ENCODE measurements around the gene ZNF2. TPM values are rescaled to one million over a fixed set of nuclear protein-coding genes. Genes with fewer than 3 reads are reported as not detected.
A peak's percentile ranks its signal among the peaks of the same experiment; 100 is the strongest.

The ZNF2 gene
- total and polyA plus RNA-seq, 2 of the 13 experiments (the other 11 are each of a cell fraction or from before 2014, with no cell fraction given) = 4.3 to 6.1 TPM

DNA sequence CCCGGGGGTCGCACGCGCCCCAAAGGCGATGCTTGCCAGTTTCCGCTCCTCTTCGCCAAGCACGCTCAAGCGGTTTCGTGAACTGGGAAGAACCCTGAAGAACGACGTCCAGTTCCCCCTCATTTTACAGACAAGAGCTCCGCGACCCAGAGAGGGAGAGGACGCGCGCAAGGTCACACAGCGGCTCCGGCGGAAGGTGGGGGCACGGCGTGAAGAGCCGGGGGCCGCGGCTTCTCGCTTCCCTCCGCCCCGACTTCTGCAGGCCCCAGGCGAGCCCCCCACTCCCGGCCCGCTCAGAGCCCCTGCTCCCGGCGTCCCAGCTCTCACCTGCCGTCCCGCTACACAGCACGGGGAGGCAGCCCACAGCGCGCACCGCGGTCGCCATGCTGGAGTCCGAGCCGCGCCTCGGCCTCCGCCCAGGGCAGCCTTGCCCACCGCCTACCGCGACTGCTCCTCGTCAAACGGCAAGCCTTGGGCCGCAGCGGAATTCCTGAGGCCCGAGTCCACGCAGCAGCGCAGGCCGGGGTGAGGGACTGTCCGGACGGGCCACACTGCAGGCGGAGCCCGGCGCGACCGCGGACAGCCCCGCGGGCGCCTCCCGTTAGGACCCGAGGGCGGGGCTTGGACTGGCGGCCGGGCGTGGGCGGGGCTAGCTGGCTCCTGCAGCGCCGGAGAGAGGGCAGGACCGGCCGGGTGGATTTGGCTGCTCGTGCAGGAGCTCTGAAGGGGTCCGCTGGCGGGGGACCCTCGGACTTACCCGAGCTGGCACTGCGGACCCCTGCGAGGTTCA lies 44.0 kb upstream of the ZNF2 start, which contains the start of gene MRPS5:
MRPS5 (minus strand) TSS at position 402 of the 790 bp plus-strand sequence; CDS start at position 385, 17 bp downstream.
- intact Hi-C loops (cut with micrococcal nuclease; ENCODE audit: unreplicated experiment) = loop anchor here (2.0 kb wide), 1 partner anchor 43 kb away; the partner anchor contains the start of gene ZNF2
- ATAC-seq = peak; percentile 97
- peaks cover 12% of the 10 kb centered on the region; the same call in 1 of the 2 replicates for H4K20me1 ChIP-seq (ENCODE audit: insufficient read depth, low read length)
- ChIA-PET POLR2A (interaction anchor here (1.6 to 3.8 kb wide), 4 partner anchors 38 to 53 kb away, joined by 3 to 48 read pairs (median 12); partner anchors contain the start of genes ZNF2 and ZNF514), CTCF (ENCODE audit: low intra/inter-chr PET ratio, low total read pairs) (no interaction called here)
- no peak for FAIRE-seq
- peak within 1 kb of the TSS; percentile 94 for H2AFZ ChIP-seq (ENCODE audit: low read length)
- H3K27me3 ChIP-seq (ENCODE audit: control insufficient read depth in 1 of 2, insufficient read depth in 2 of 2, low read length in 2 of 2) = no peaks in the 10 kb centered on the region; a peak in 1 of 5 replicates
- H3K27ac ChIP-seq (ENCODE audit: extremely low read length, insufficient read depth, low read length) = peak within 1 kb of the TSS; percentile 87
- H3K4me2 ChIP-seq (ENCODE audit: low read depth, low read length) = peak within 1 kb of the TSS; percentile 99
- H3K79me2 ChIP-seq (ENCODE audit: insufficient read depth, low read length) = peaks cover 37% of the 10 kb centered on the region
- WGBS (ENCODE audit: low lambda C conversion rate) = under 1% methylated on average over 36 of the region's 86 CpGs
- peak; percentile 62 for DNase-seq (ENCODE audit: low spot score)
- peaks cover 2 to 9% of the 10 kb centered on the region in 2 experiments; a peak in 3 of 5 replicates for H3K36me3 ChIP-seq (replicated peaks in 1 of 2; ENCODE audit: control insufficient read depth in 1 of 2, insufficient read depth in 2 of 2, low read length in 2 of 2)
- no TSS peak for BruUV-seq (replicated peaks)
- peak within 1 kb of the TSS; percentile 76 to 96 (median 94) for H3K4me3 ChIP-seq (replicated peaks in 1 of 3; ENCODE audit: insufficient read depth in 1 of 3, low read depth in 2 of 3, low read length in 3 of 3)
- H3K9me3 ChIP-seq (ENCODE audit: low read length) = no peaks in the 10 kb centered on the region
- in situ Hi-C loops (cut with HindIII; ENCODE audit: extremely low pct_ligation_motif_present, low pct_unique_long_range_greater_than_20kb) = no loop called here
- peak within 1 kb of the TSS; percentile 91 for H3K9ac ChIP-seq (ENCODE audit: insufficient read depth, low read depth, low read length)
- H3K4me1 ChIP-seq (ENCODE audit: insufficient read depth, low read length) = peaks cover 44% of the 10 kb centered on the region
- TF ChIP-seq ELF4 (CRISPR knock-in tag; IDR thresholded peaks at IDR 0.05; ENCODE audit: borderline replicate concordance) = 0 out of 2 replicates have a peak, but pooled peaks have one; percentile 55
- peak; percentile 99 for TF ChIP-seq ZNF839 (CRISPR knock-in tag; IDR thresholded peaks at IDR 0.05; ENCODE audit: borderline replicate concordance)
- TF ChIP-seq ZNF329 (CRISPR knock-in tag; IDR thresholded peaks at IDR 0.05; ENCODE audit: low read depth) = no peak
- TF ChIP-seq KAT7 (CRISPR knock-in tag; IDR thresholded peaks at IDR 0.05; ENCODE audit: borderline replicate concordance) = peak; percentile 98
- no peak for TF ChIP-seq ZNF337 (CRISPR knock-in tag; IDR thresholded peaks at IDR 0.05; ENCODE audit: borderline replicate concordance, low read depth)
- TF ChIP-seq RFXANK (CRISPR knock-in tag; IDR thresholded peaks at IDR 0.05) = 0 out of 2 replicates have a peak, but pooled peaks have one; percentile 70
- peak; percentile 76; the same call in 1 of the 2 replicates for TF ChIP-seq MED13 (CRISPR knock-in tag; IDR thresholded peaks at IDR 0.05)
- TF ChIP-seq THAP7 (CRISPR knock-in tag; IDR thresholded peaks at IDR 0.05) = peak; percentile 72; the same call in 1 of the 2 replicates
- peak; percentile 95; the same call in 1 of the 2 replicates for TF ChIP-seq ZSCAN21 (CRISPR knock-in tag; IDR thresholded peaks at IDR 0.05; ENCODE audit: borderline replicate concordance)
- TF ChIP-seq ATF6 (CRISPR knock-in tag; conservative IDR thresholded peaks at IDR 0.05) = 0 out of 2 replicates have a peak, but pooled peaks have one; percentile 36
- TF ChIP-seq REXO4 (CRISPR knock-in tag; IDR thresholded peaks at IDR 0.05; ENCODE audit: borderline replicate concordance) = 0 out of 2 replicates have a peak, but pooled peaks have one; percentile 8
- TF ChIP-seq BORCS8-MEF2B (CRISPR knock-in tag; IDR thresholded peaks at IDR 0.05) = peak; percentile 94
- peak; percentile 13; the same call in 1 of the 2 replicates for TF ChIP-seq FOSL1 (CRISPR knock-in tag; IDR thresholded peaks at IDR 0.05; ENCODE audit: borderline replicate concordance)
- peak; percentile 83; the same call in 1 of the 2 replicates for TF ChIP-seq ZNF792 (CRISPR knock-in tag; IDR thresholded peaks at IDR 0.05)
- peak; percentile 78; the same call in 1 of the 2 replicates for TF ChIP-seq ZNF570 (CRISPR knock-in tag; IDR thresholded peaks at IDR 0.05; ENCODE audit: borderline replicate concordance)
- TF ChIP-seq HMGXB4 (CRISPR knock-in tag; IDR thresholded peaks at IDR 0.05; ENCODE audit: borderline replicate concordance in 1 of 2, low read depth in 1 of 2) = peak; percentile 92 to 99; a peak in 3 of 4 replicates

Data from HepG2 (cell line).